Epithelial cell of prostate (primary cell): ENCODE results near the gene DSP.

Experiments used
- DNase-seq: peaks from one replicate; pipeline ENCODE4 v3.0.0-alpha.2; 2011; ENCODE audit warnings: low read depth, low spot score
- H3K27ac ChIP-seq: fragments of 450-650 bp; 2 replicates; pipeline ENCODE4 v1.5.1; 2017; ENCODE audit warnings: mild to moderate bottlenecking

The DSP gene

DNA sequence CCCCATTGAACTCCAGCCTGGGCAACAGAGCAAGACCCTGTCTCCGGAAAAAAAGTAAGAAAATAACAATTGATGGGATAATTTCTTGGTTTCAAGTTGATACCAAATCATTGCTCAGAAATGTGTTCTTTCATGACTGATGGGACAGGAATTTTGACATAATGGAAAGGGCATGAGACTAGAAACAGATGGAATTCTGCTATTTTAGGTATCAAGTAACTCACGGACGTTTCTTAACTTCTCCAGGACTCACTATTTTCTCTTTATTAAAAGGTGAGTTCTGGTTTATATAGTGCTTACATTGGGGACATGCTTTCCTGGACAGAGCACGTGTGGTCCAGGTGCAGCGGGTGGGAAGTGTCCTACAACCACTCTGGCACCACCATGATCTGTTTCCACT, 6.0 kb upstream of the DSP start:
- DNase-seq, result no peak
- H3K27ac ChIP-seq, result peak overlapping the region; percentile 82

- no peak for DNase-seq
- no peak overlapping the region for H3K27ac ChIP-seq
Measured at GRCh38 chr6:7537565-7538174, 3.8 kb upstream of the DSP start.

DNA sequence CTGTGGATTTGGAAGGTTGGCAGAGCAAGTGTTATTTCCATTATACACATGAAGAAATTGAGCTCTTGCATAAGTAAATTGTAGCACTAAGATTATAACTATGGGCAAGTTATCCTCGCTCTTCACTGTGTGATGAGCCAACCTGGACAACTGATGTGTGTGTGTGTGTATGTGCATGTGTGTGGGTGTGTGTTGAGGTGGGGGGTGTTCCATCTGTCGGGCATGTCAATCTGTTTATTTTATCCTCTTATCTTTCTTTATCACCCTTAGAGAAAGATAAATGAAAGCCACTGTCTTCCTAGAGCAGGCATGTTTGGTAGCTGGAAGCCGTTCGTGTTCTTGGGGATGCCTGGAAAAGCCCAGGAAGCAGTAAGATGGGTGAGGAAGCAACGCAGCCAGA, 3.0 kb upstream of the DSP start:
- no peak overlapping the region for H3K27ac ChIP-seq
- no peak for DNase-seq

- peak overlapping the region; percentile 97 for H3K27ac ChIP-seq
- no peak for DNase-seq
Measured at GRCh38 chr6:7540595-7540994, 876 bp upstream of the DSP start.

- H3K27ac ChIP-seq, result peak overlapping the region; percentile 97
- no peak for DNase-seq
Measured at GRCh38 chr6:7542065-7542873, 798 bp downstream of the DSP start.

- no peak for DNase-seq
- peak overlapping the region; percentile 97 for H3K27ac ChIP-seq
Measured at GRCh38 chr6:7542874-7543624, 1.6 kb downstream of the DSP start.

DNA sequence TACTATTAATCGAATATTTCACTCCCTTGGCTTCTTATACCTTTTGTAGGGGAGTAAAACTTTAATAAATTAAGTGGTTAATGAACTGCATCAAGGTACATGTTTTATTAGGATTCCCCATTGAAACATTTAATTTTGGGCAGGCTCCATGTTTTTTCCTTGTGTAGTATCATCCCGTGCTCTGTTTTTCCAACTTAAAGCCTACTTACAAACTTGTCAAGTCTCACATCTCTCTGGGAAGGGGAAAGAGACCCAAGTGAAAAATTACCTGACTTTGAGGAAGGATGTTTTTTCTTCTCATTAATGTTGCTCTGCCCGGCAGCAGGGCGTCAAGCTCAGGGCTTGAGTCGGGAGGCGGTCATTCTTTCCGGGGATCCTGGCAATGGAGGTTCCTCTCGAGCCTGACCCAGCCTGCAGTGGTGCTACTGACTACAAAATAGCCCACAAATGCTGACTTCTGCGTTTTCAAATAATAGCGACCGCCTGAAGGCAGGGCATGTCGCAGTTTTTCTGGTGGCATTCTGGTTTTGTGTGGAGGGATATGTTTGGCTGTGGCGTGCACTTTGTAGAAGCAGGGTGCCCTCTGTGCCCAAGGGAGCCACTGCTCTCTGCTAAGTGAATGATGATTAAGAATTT, 2.4 kb downstream of the DSP start:
- DNase-seq, result no peak
- peak overlapping the region; percentile 97 for H3K27ac ChIP-seq

GRCh38 chr6:7544597-7544996, 3.1 kb downstream of the DSP start:
- DNase-seq, result no peak
- peak overlapping the region; percentile 97 for H3K27ac ChIP-seq

DNA sequence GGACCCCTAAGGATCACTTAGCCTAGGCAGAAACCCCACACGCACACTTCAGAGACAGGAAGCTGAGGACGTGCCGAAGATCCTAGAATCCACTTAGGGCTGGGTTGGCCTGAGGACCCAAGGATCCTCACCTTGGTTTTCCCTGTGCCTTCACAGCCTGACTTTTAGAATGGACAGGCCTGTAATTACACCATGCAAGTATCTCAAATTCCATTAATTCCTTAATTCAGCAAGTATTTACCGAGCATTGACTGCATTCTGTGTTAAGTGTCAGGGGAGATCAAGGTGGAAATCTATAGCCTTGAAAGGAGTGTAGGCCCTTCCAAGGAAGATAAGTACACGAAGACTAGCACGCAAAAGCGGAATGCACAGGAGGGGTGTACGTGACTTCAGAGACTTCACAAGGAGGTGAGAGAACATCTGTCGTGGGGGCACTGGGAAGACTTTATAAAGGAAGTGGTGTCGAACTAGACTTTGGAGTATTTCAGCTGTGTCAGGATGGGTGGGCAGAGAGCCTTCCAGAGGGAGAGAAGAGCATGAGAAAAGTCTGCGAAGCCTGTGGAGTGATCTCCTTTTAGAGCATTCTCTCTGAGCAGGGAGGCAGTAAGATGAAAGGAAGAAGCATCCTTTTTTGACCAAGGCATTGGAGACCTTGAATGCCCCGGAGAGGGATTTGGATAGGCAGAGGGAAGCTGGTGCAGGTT, 4.0 kb downstream of the DSP start:
- peak overlapping the region; percentile 97 for H3K27ac ChIP-seq
- DNase-seq, result no peak

DNA sequence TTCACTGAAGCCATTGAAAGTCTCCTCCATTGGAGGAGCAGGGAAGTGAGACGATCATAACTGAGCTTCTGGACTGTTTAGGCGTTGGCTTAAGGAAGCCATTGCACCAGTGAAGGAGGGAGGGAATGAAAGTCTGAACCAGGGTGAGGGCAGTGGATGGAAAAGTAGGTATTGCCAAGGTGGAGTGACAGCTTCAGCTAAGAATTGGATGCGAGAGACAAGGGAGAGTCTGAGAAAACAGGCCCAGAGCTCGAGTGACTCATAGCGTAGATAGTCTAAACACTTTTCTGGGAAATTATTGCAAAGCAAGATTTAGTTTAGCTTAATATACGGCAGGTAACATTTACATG, 4.5 kb downstream of the DSP start:
- DNase-seq, result no peak
- peak overlapping the region; percentile 97 for H3K27ac ChIP-seq

DNA sequence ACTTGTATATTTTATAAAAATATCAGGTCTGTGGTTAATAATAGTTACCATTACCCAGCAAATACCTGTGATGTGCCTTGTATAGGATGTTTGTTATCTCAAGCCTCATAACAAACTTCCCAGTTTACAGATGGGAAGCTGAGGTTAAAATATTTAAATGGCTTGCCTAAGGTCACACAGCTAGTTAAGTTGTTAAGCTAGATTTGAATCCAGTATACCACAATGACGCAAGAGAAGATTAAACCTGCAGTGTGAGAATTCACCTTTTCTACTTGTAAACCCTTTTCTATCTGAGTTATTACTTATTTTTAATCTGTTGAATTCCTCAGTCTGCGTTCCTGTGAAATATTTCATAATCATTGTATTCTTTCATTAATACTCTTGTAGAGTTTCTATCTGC, 4.9 kb downstream of the DSP start:
- peak overlapping the region; percentile 97 for H3K27ac ChIP-seq
- no peak for DNase-seq

- H3K27ac ChIP-seq, result peak overlapping the region; percentile 97
- no peak for DNase-seq
Measured at GRCh38 chr6:7546896-7547295, 5.4 kb downstream of the DSP start.

DNA sequence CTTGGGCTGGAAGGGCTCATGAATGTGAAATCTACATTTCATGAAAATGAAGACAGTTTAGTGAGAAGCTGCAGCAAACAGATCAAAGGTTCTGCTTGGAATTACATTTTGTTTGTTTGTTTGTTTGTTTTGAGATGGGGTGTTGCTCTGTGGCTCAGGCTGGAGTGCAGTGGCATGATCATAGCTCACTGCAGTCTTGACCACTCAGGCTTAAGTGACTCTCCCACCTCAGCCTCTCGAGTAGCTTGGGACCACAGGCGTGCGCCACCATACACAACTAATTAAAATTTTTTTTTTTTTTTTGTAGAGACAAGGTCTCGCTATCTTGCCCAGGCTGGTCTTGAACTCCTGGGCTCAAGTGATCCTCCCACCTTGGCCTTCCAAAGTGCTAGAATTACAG, 5.8 kb downstream of the DSP start:
- no peak for DNase-seq
- H3K27ac ChIP-seq, result peak overlapping the region; percentile 97

DNA sequence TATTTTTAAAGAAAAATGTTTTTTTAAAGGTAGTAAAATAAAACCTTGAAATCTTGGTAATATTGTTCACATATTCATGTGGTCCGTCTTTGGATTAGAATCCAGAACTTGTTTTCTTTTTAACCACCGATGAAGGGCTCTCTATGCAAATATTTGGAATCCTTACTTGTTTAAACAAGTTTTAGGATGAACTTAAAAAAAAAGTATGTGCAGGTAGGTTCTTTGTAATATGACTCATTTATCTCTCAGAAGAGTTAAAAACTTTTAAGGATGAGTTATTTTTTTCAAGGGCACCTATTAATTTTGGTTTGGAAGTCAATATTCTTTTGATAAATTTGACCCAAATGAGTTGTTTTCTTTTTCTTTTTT, 8.9 kb downstream of the DSP start:
- peak overlapping the region; percentile 97 for H3K27ac ChIP-seq
- no peak for DNase-seq

DNA sequence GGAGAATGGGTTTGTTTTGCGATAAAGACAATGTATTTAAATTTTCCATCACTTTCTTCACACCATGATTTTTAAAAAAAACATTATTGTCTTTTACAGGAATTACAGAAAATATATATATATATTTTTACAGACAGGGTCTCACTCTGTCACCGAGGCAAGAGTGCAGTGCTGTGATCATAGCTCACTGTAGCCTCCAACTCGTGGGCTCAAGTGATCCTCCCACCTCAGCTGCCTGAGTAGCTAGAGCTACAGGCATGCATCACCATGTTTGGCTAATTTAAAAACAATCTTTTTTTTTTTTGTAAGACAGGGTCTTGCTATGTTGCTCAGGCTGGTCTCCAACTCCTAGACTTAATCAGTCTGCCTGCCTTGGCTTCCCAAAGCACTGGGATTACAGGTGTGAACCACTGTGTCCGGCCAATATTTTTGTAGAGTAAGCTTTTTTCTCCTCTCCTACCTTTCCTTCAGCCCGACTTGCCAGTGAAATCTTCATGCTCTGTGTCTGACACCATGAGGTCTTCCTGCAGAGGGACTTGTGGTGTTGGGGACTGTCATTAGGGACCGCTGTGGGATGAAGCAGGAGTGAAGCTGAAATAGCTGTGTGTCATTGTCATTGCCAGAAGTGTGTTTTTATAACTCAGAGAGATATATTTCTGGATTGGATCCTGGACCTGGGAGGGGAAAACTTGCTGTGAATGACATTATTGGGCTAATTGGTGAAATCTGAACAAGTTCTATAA, 13.2 kb downstream of the DSP start:
- peak overlapping the region; percentile 97 for H3K27ac ChIP-seq
- DNase-seq, result no peak

GRCh38 chr6:7555671-7556070, 14.2 kb downstream of the DSP start:
- no peak for DNase-seq
- peak overlapping the region; percentile 97 for H3K27ac ChIP-seq

DNA sequence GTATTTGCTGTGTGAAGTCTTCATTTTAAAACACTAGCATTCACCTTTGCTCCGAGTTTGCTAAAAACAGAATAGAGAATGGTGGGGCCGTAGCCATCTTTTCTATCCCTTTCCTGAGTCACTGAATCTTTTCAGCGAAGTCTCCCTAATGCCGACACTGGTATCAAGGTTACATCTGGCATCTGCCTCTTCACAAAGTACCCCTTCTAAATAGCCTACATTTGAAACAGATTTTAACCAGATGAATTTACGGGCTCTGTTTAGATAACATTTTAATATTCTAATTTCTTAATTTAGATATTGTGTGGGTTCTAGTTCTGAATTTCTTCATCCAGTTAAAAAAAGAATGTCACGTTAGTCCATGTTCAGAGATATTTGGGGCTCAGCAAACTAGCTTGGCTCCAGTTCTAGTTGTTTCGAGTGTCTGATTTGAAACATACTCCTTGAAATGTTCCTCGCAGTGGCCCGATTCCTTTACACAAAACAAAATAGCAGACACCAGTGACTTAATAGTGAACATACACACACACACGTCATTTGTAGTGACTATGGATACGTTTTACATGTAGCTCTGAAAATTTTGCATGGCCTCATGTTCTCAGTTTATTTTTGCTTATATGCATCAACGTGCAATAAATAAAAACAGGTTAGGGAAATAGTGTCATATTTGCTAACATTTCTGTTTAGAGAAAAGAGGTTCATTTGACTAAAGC, 15.1 kb downstream of the DSP start:
- no peak for DNase-seq
- H3K27ac ChIP-seq, result peak overlapping the region; percentile 97

GRCh38 chr6:7557652-7558051, 16.2 kb downstream of the DSP start:
- H3K27ac ChIP-seq, result peak overlapping the region; percentile 97
- no peak for DNase-seq

GRCh38 chr6:7558781-7559180, 17.3 kb downstream of the DSP start:
- H3K27ac ChIP-seq, result peak overlapping the region; percentile 97
- DNase-seq, result no peak
